ENCODE data around the gene KLHL13.

DNA sequence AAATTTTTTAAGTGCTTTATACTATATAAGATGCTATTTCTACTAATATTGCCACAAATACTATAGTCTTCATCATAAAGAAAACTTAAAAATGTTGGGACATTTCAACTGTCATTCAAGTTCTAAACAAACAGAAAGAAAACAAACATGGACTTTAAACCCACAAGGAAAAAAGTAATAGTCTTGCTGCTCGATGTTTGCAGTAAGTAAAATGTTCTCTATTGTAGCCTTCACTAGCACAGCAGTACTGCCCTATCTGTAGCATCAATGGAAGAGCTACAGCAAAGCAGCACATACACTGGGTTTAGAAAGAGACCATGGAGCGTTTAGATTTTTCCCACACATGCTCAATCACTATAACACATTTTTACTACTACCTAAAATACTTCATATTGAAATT is 146.8 kb downstream of the KLHL13 start:
- TF ChIP-seq SUZ12 (IDR thresholded peaks at IDR 0.05; ENCODE audit: extremely low read depth, insufficient read depth, insufficient read length) (no peak), YY1 (IDR thresholded peaks at IDR 0.05; ENCODE audit: insufficient read depth, insufficient read length) (no peak)

Data from NT2/D1 (cell line).